HUES64 (cell line): ENCODE measurements around the gene AOX1.
"Not testable (repeated sequence)": the region's sequence is repeated elsewhere in the genome, so short reads cannot be mapped to it uniquely, and the experiment has no call there.

ENCODE experiments used
- H3K27ac ChIP-seq: 2 replicates; pipeline ENCODE4 v1.7.0; 2013; ENCODE audit warnings: low read depth, low read length, inconsistent platforms
- H3K27me3 ChIP-seq: 2 replicates; pipeline ENCODE4 v1.6.1; 2013; ENCODE audit warnings: mild to moderate bottlenecking, low read length; ENCODE audit not compliant: insufficient read depth
- H3K36me3 ChIP-seq: 2 replicates; pipeline ENCODE4 v1.6.1; 2013; ENCODE audit warnings: mild to moderate bottlenecking, low read length; ENCODE audit not compliant: insufficient read depth
- H3K4me1 ChIP-seq: 2 replicates; pipeline ENCODE4 v1.6.1; 2013; ENCODE audit warnings: mild to moderate bottlenecking, low read length, moderate library complexity; ENCODE audit not compliant: insufficient read depth
- H3K4me3 ChIP-seq: 2 replicates; pipeline ENCODE4 v1.5.1; 2013; ENCODE audit warnings: mild to moderate bottlenecking, low read length, moderate library complexity
- H3K9ac ChIP-seq: 2 replicates; pipeline ENCODE4 v1.6.1; 2013; ENCODE audit warnings: mild to moderate bottlenecking, low read depth, low read length
- H3K9me3 ChIP-seq: 2 replicates; pipeline ENCODE4 v1.6.1; 2013; ENCODE audit warnings: low read depth, low read length; ENCODE audit not compliant: insufficient read depth
- WGBS: fragments of 150-250, 120-280 bp; methylation state at CpG from one replicate; pipeline ENCODE4 v1.1.7; 2013; ENCODE audit warnings: missing lambda C conversion rate; 5-methylcytosine and 5-hydroxymethylcytosine counted together

AOX1 gene

DNA sequence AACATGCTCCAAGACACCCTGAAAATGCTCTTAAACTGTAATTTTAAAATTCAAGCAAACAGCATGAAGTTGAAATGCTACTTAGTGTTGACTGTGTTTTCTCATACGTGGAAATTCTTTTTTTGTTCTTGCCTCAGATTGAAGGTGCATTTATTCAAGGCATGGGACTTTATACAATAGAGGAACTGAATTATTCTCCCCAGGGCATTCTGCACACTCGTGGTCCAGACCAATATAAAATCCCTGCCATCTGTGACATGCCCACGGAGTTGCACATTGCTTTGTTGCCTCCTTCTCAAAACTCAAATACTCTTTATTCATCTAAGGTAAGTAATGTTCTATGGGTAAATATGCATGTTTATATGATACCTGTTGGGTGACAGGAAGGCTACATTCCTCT is 82.7 kb downstream of the AOX1 start:
- H3K36me3 ChIP-seq = no peaks in the 10 kb centered on the region
- H3K27me3 ChIP-seq = no peaks in the 10 kb centered on the region
- H3K27ac ChIP-seq = no peak overlapping the region
- H3K9me3 ChIP-seq = no peaks in the 10 kb centered on the region
- no peaks in the 10 kb centered on the region for H3K4me1 ChIP-seq
- no peak overlapping the region for H3K4me3 ChIP-seq
- 96% methylated on average over 3 of the region's 3 CpGs for WGBS
- H3K9ac ChIP-seq = no peak overlapping the region

DNA sequence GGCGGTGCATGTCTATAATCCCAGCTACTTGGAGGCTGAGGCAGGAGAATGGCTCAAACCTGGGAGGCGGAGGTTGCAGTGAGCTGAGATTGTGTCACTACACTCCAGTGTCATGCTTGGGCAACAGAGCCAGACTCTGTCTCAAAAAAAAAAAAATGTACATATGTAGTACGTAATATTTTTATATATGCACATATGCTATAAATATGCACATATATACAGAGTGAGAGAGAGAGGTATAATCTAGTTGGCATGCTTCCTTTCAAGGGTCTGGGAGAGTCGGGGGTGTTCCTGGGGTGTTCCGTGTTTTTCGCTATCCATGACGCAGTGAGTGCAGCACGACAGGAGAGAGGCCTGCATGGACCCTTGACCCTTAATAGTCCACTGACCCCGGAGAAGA is 83.5 kb downstream of the AOX1 start:
- H3K27ac ChIP-seq = no peak overlapping the region
- no peaks in the 10 kb centered on the region for H3K9me3 ChIP-seq
- H3K9ac ChIP-seq = no peak overlapping the region
- H3K4me3 ChIP-seq = no peak overlapping the region
- no peaks in the 10 kb centered on the region for H3K4me1 ChIP-seq
- H3K27me3 ChIP-seq = no peaks in the 10 kb centered on the region
- WGBS = 94% methylated on average over 8 of the region's 9 CpGs
- no peaks in the 10 kb centered on the region for H3K36me3 ChIP-seq

DNA sequence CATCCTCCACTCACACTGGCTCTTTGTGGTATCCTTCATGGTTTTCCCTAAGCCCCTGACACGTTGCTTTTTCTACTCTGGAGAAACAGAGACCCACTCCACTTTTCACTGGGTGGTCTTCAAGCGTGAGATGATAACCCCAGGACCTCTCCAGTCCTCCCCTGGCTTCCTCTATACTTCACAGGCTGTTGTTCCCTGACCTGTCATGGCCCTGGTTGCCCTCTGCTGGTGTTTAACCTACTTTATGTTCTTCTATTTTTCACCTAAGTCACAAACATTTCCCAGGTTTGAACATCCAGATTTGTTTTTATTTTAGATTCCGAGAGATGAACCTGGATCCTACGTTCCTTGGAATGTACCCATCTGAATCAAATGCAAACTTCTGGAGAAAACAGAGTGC is 84.5 kb downstream of the AOX1 start:
- H3K9me3 ChIP-seq = no peaks in the 10 kb centered on the region
- H3K27ac ChIP-seq = no peak overlapping the region
- H3K4me3 ChIP-seq = no peak overlapping the region
- WGBS = 77% methylated on average over 4 of the region's 4 CpGs
- no peaks in the 10 kb centered on the region for H3K36me3 ChIP-seq
- no peak overlapping the region for H3K9ac ChIP-seq
- no peaks in the 10 kb centered on the region for H3K4me1 ChIP-seq
- H3K27me3 ChIP-seq = no peaks in the 10 kb centered on the region

DNA sequence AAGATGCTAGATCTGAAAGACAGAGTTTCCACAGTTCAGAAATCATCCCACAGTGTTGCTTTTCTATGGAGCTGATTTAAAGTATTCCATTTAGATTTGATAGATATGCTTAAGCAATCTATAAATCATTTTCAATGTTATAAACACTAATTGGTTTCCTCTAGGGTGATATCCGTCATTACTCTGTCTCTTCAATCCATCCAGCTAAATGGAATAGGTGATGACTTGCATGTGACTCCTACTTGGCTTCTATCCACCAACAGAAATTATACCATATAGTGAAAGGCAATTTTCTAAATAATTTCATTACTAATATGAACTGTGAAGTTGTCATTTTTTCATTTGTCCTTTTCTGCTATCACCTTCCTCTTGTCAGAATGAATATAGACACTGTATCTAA is 84.9 kb downstream of the AOX1 start:
- H3K27ac ChIP-seq = no peak overlapping the region
- no peaks in the 10 kb centered on the region for H3K4me1 ChIP-seq
- H3K4me3 ChIP-seq = no peak overlapping the region
- no peaks in the 10 kb centered on the region for H3K36me3 ChIP-seq
- H3K27me3 ChIP-seq = no peaks in the 10 kb centered on the region
- H3K9me3 ChIP-seq = no peaks in the 10 kb centered on the region
- no CpG with 5 or more reads among the region's 1 CpG for WGBS
- no peak overlapping the region for H3K9ac ChIP-seq

DNA sequence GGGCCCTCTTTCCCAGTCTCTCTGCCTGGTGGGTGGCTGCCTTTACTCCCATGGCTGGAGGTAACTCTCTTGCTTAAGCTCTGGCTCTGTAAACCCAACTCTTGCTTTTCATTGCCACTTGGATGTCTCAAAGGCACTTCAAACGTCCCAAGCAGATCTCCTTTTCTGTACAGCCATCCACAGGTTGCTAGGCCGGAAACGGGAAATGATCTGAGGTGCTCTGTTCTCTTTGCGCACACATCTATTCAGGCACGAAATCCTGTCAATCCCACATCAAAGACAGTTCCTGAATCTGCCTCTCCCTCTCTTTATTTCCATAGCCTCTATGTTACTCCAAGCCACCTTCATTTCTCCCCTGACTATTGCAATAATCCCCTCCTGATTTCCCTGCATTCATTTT is 87.4 kb downstream of the AOX1 start:
- Histone ChIP-seq H3K27me3 (no peaks in the 10 kb centered on the region), H3K4me1 (no peaks in the 10 kb centered on the region), H3K9me3 (no peaks in the 10 kb centered on the region), H3K27ac (no peak overlapping the region), H3K9ac (no peak overlapping the region), H3K4me3 (no peak overlapping the region), H3K36me3 (no peaks in the 10 kb centered on the region)
- 89% methylated on average over 5 of the region's 5 CpGs for WGBS

DNA sequence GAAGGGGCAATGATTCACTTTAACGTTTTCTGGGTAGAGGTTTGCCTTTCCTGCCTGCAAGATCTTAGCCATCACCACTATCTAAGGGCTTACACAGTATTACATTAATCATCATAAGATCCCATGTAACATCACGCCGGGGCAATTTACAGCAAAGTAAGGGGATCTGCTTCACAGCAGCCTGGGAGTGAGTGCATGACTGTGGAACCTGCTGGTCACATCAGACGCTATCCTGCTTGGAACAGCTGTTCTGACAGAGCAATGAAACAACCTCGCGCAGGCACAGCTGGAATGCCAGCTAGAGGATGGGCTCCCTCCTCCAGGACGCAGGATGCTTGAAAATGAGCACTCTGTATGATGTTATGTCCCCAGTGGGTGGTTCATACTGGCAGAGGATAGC is 89.0 kb downstream of the AOX1 start:
- Histone ChIP-seq H3K27ac (no peak overlapping the region), H3K9me3 (no peaks in the 10 kb centered on the region), H3K4me1 (no peaks in the 10 kb centered on the region), H3K36me3 (no peaks in the 10 kb centered on the region), H3K27me3 (no peaks in the 10 kb centered on the region), H3K4me3 (no peak overlapping the region), H3K9ac (no peak overlapping the region)
- 85% methylated on average over 7 of the region's 7 CpGs for WGBS

DNA sequence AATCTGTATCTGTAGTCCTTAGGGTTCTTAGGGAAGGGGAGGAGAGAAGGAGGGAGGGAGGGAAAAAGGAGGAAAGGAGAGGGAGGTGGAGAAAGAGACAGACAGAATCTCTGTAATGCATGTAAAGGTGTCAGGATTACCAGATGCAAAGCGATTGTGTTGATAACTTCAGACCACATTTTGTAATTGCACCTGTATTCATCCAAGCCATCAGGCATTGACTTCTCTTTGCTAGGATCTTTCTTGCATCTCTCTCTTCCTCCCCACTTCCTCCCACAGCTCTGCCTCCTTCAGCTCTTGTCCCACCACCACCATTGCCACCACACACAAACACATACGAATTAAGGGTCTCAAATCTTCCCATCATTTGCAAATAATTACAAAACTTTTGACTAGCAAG is 91.4 kb downstream of the AOX1 start:
- Histone ChIP-seq H3K27me3 (no peaks in the 10 kb centered on the region), H3K9ac (no peak overlapping the region), H3K4me1 (no peaks in the 10 kb centered on the region), H3K27ac (no peak overlapping the region), H3K9me3 (no peaks in the 10 kb centered on the region), H3K4me3 (no peak overlapping the region), H3K36me3 (no peaks in the 10 kb centered on the region)
- 82% methylated on average over 2 of the region's 2 CpGs for WGBS

DNA sequence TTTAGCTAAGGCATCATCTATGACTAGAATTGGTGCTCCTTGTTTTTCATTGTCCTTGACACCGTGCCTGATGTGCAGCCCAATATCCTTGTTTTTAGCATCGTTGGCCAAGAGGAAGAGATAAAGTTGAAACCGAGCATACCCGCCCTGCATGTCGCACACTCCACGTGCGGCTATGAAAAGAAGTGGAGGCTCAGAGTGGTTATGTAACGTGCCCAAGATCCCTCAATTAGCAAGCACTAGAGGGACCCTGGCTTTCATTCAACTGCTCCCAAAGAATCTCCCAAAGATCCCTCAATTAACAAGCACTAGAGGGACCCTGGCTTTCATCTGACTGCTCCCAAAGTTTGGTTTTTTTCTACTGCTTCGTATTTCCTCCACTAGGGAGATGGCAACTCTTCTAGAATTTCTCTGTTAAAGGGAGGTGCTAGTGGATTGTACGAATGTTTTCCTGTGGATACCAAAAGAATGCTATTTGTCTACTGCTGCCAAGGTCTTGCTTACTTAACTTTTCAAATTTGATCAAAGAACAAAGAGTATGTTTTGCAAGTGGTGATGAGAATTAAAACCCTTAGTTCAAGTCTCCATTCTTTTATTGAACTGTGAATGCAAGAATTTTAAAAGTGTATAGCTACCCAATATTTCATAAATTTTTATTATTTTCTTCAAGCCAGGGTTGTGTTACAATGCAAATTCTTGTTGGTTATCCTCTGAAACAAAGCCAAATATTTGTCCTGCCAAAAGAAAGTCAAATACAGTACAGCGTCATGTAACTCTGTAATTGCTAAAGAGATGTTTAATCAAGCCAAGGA is 92.1 kb downstream of the AOX1 start:
- Histone ChIP-seq H3K9me3 (no peaks in the 10 kb centered on the region), H3K27ac (no peak overlapping the region), H3K4me3 (no peak overlapping the region), H3K9ac (no peak overlapping the region), H3K36me3 (no peaks in the 10 kb centered on the region), H3K4me1 (no peaks in the 10 kb centered on the region), H3K27me3 (no peaks in the 10 kb centered on the region)
- WGBS = 92% methylated on average over 11 of the region's 11 CpGs

DNA sequence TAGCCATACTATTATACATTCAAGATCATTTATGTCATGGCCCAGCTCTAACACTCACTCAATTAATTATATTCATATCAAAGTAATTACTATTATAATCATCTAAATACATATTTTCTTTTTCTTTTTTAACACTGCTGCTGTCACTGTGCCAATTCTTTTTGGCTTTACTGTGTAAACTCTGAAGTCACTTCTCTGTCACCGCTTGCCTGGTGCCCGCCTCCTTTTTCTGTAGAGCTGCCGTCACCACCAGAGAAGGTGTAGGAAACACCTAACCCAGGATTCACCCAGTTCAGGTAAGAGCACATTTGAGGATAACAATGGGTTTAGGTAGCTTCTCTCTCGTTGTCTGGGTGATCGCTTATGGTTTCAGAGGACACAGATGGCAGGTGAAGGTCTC is 93.3 kb downstream of the AOX1 start:
- no peak overlapping the region for H3K9ac ChIP-seq
- no peaks in the 10 kb centered on the region for H3K36me3 ChIP-seq
- WGBS = 93% methylated on average over 5 of the region's 5 CpGs
- no peaks in the 10 kb centered on the region for H3K4me1 ChIP-seq
- H3K4me3 ChIP-seq = no peak overlapping the region
- no peaks in the 10 kb centered on the region for H3K9me3 ChIP-seq
- H3K27me3 ChIP-seq = no peaks in the 10 kb centered on the region
- no peak overlapping the region for H3K27ac ChIP-seq

DNA sequence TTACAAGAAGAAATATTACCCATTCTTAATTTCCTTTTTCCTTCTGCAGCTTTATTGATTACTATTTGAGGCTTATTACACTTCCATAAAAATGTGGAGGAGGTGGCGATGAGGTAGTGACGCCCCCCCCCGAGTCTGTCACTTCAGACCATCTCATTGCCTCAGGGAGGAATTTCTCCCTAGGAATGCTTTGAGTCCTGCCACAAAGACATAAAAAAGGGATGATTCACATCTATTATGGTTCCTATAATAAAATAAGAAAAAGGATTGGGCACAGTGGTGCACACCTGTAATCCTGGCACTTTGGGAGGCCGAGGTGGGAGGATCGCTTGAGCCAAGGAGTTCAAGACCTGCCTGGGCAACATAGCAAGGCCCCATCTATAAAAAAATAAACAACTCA is 93.7 kb downstream of the AOX1 start:
- Histone ChIP-seq H3K9ac (no peak overlapping the region), H3K27ac (no peak overlapping the region), H3K4me3 (no peak overlapping the region), H3K27me3 (no peaks in the 10 kb centered on the region), H3K9me3 (no peaks in the 10 kb centered on the region), H3K36me3 (no peaks in the 10 kb centered on the region), H3K4me1 (no peaks in the 10 kb centered on the region)
- 97% methylated on average over 5 of the region's 5 CpGs for WGBS

DNA sequence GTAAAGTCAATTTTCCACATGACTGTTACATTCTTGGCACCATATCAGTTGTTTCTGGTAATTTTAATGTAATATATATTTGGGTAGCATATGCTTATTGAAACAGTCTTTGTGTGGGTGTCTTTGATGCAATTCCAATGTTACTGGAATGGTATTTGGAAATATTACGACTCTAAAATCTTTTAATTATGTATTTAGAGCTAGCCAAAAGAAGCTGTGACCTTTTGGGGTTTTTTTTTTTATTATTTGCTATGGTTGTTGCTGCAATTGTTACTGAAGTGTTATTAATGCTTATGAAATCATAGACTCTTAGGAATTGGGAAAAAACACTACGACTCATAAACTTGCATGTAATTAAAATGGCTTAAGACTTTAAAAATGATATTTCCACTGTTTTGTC is 95.9 kb downstream of the AOX1 start:
- Histone ChIP-seq H3K4me1 (no peaks in the 10 kb centered on the region), H3K9ac (no peak overlapping the region), H3K27ac (no peak overlapping the region), H3K36me3 (no peaks in the 10 kb centered on the region), H3K4me3 (no peak overlapping the region), H3K9me3 (peaks cover 7% of the 10 kb centered on the region; the same call in 1 of the 2 replicates), H3K27me3 (no peaks in the 10 kb centered on the region)
- WGBS = 88% methylated on average over 2 of the region's 2 CpGs

DNA sequence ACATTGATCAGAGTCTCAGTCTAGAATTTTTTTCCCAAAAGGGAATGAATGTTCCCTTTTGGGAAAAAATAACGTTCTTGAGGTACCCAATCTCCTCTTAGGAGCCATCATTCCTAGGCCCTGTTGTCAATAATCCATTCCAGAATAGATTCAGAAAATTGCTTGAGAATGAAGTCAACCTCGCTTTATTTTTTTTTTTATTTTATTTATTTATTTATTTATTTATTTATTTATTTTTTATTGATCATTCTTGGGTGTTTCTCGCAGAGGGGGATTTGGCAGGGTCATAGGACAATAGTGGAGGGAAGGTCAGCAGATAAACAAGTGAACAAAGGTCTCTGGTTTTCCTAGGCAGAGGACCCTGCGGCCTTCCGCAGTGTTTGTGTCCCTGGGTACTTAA is 96.6 kb downstream of the AOX1 start:
- not testable (repeated sequence) for H3K4me1 ChIP-seq
- 93% methylated on average over 1 of the region's 5 CpGs for WGBS

More for the DNA sequence above, 96.6 kb downstream of the AOX1 start:
- H3K4me3 ChIP-seq, H3K9ac ChIP-seq, H3K27me3 ChIP-seq, H3K27ac ChIP-seq, H3K9me3 ChIP-seq, H3K36me3 ChIP-seq: not testable (repeated sequence)
